Keratinocyte (primary cell): Measurements from ENCODE around the gene KCNMA1. TPM values are rescaled to one million over a fixed set of nuclear protein-coding genes. Genes with fewer than 3 reads are reported as not detected.

Experiments
- DNase-seq: peaks from one replicate; pipeline ENCODE4 v3.0.0-alpha.2; 2011; ENCODE audit warnings: low read depth, missing footprints, low spot score
- FAIRE-seq: peaks from 2 replicates; lab custom pipeline; 2011; peaks lifted over from hg19 to GRCh38; lab: Jason Lieb, UNC
- H2AFZ ChIP-seq: 2 replicates; pipeline ENCODE4 v1.6.0; 2012; ENCODE audit warnings: low read length, control low read depth, inconsistent platforms; ENCODE audit not compliant: control insufficient read depth
- H3K27ac ChIP-seq: 2 replicates; pipeline ENCODE4 v1.5.1; 2011; ENCODE audit warnings: low read length; ENCODE audit not compliant: control insufficient read depth, insufficient read depth
- H3K27me3 ChIP-seq: 3 replicates; pipeline ENCODE4 v1.6.0; 2011; ENCODE audit warnings: low read length; ENCODE audit not compliant: control insufficient read depth, insufficient read depth; ENCODE audit errors: extremely low read depth
- H3K36me3 ChIP-seq, 2 experiments: 2 replicates in 1 of 2; 3 replicates in 1 of 2; pipeline ENCODE4 v1.5.1; 2011; ENCODE audit warnings: low read length in 2 of 2, mild to moderate bottlenecking in 1 of 2; ENCODE audit not compliant: control insufficient read depth in 2 of 2, insufficient read depth in 2 of 2; ENCODE audit errors: extremely low read depth in 1 of 2
- H3K4me1 ChIP-seq: 3 replicates; pipeline ENCODE4 v1.5.1; 2011; ENCODE audit warnings: low read length; ENCODE audit not compliant: control insufficient read depth, insufficient read depth; ENCODE audit errors: extremely low read depth
- H3K4me2 ChIP-seq: 3 replicates; pipeline ENCODE4 v1.6.0; 2011; ENCODE audit warnings: low read depth, low read length; ENCODE audit not compliant: control insufficient read depth, insufficient read depth; ENCODE audit errors: extremely low read depth
- H3K4me3 ChIP-seq, 3 experiments: fragments of 200-600 bp in 1 of 3; sonication (generic) in 1 of 3; 2 replicates in 2 of 3; 3 replicates in 1 of 3; pipeline ENCODE4 v1.5.1; 2011 to 2016; ENCODE audit warnings: low read length in 3 of 3, mild to moderate bottlenecking in 3 of 3, control low read depth in 2 of 3, inconsistent platforms in 1 of 3, low read depth in 1 of 3, mixed read lengths in 1 of 3, mixed run types in 1 of 3, moderate library complexity in 1 of 3; ENCODE audit not compliant: control insufficient read depth in 2 of 3, insufficient read depth in 2 of 3; ENCODE audit errors: extremely low read depth in 1 of 3
- H3K79me2 ChIP-seq: 2 replicates; pipeline ENCODE4 v1.6.0; 2012; ENCODE audit warnings: low read length; ENCODE audit not compliant: control insufficient read depth, insufficient read depth
- H3K9ac ChIP-seq: 3 replicates; pipeline ENCODE4 v1.6.0; 2011; ENCODE audit warnings: low read length; ENCODE audit not compliant: control insufficient read depth, insufficient read depth; ENCODE audit errors: extremely low read depth
- H3K9me1 ChIP-seq: 3 replicates; pipeline ENCODE4 v1.6.0; 2011; ENCODE audit warnings: low read length; ENCODE audit not compliant: control insufficient read depth, insufficient read depth; ENCODE audit errors: extremely low read depth
- H3K9me3 ChIP-seq: 2 replicates; pipeline ENCODE4 v1.5.1; 2012; ENCODE audit warnings: low read depth, low read length; ENCODE audit not compliant: control insufficient read depth
- H4K20me1 ChIP-seq: 3 replicates; pipeline ENCODE4 v1.6.0; 2011; ENCODE audit warnings: low read length; ENCODE audit not compliant: control insufficient read depth, insufficient read depth; ENCODE audit errors: extremely low read depth
- CTCF ChIP-seq, 3 experiments: IDR thresholded peaks in 1 of 3; conservative IDR thresholded peaks in 1 of 3; optimal IDR thresholded peaks in 1 of 3; 2 replicates in 2 of 3; 3 replicates in 1 of 3; pipeline versions ENCODE3 to v1.5.1; 2011; ENCODE audit warnings: low read length in 3 of 3, mild to moderate bottlenecking in 3 of 3, moderate library complexity in 2 of 3, control low read depth in 1 of 3, inconsistent platforms in 1 of 3; ENCODE audit not compliant: insufficient read depth in 2 of 3; ENCODE audit errors: extremely low read depth in 1 of 3
- EZH2 ChIP-seq: IDR thresholded peaks from one replicate; pipeline ENCODE4 v1.6.1; 2012; ENCODE audit warnings: inconsistent platforms, mild to moderate bottlenecking, low read length, moderate library complexity
- dilution Hi-C: fragments of 300-500 bp; cut with MboI; formaldehyde crosslinking; loops from one replicate; pipeline ENCODE4 v1.7.0; 2020; ENCODE audit warnings: low sequenced_read_pairs; ENCODE audit not compliant: extremely low pct_ligation_motif_present
- polyA plus RNA-seq, 5 experiments: library from polyadenylated mRNA; depleted of rRNA in 3 of 5; stranded (reverse) in 3 of 5; stranded (forward) in 1 of 5; unstranded in 1 of 5; fragments of >200 nt; gene quantifications; 1 replicate in 1 of 5; 2 replicates in 3 of 5; 3 replicates in 1 of 5; pipeline versions ENCODE4 v1.2.1 to v1.2.3, GENCODE V29; 2011 to 2012; ENCODE audit warnings: missing spikeins in 2 of 5, low read depth in 1 of 5, low replicate concordance in 1 of 5

KCNMA1 gene
- polyA plus RNA-seq, 1 donor (not counting 4 experiments of a cell fraction or from before 2014, with no cell fraction given), result 6.3 TPM

DNA sequence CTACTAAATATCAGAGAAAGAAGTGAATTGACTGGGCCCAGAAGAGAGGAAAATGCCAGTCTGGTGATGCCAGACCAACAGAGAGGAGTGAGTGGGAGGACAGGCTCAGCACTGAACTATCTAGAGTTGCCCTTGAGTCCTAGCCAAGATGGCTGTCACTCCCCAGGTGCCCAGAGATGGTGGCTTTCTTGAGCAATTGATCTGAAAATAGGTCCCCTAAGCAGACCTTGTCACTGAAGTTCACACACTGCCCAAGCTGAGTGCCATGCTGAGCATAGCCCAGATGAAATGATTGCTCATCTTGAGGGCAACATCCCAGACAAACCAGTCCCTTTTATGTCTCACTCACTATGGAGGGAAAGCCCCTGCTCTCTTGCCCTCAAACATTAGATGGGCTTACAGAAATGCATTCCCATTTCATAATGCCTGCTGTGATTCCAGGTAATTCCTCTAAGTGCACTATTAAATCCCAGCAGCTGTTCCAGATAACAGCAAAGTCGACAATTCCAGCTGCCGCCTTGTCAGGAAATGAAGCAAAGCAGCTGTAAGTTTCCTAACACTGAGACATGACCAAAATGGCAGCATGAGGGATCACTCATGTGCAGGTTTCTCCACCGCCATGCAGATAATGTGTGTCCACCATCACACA, 329.4 kb downstream of the KCNMA1 start:
- Histone ChIP-seq H3K79me2 (no peaks in the 10 kb centered on the region), H2AFZ (no peak overlapping the region), H3K4me2 (no peak overlapping the region), H3K27me3 (peaks cover 3% of the 10 kb centered on the region), H3K4me1 (no peaks in the 10 kb centered on the region), H3K9ac (no peak overlapping the region), H3K36me3 (no peaks in the 10 kb centered on the region), H4K20me1 (no peaks in the 10 kb centered on the region), H3K4me3 (no peak overlapping the region), H3K9me1 (no peaks in the 10 kb centered on the region), H3K27ac (no peak overlapping the region), H3K9me3 (no peaks in the 10 kb centered on the region)
- TF ChIP-seq CTCF (optimal IDR thresholded peaks at IDR 0.05 in 1 of 3, IDR thresholded peaks at IDR 0.05 in 1 of 3, conservative IDR thresholded peaks at IDR 0.05 in 1 of 3; ENCODE audit: extremely low read depth in 1 of 3, insufficient read depth in 2 of 3, low read length in 3 of 3), result no peak
- TF ChIP-seq EZH2, result no peak
- dilution Hi-C loops, result no loop called here
- no peak for DNase-seq
- FAIRE-seq, result no peak

GRCh38 chr10:77306666-77307065, 330.9 kb downstream of the KCNMA1 start:
- H3K9me3 ChIP-seq, result no peaks in the 10 kb centered on the region
- H3K79me2 ChIP-seq, result no peaks in the 10 kb centered on the region
- FAIRE-seq (no peak), DNase-seq (no peak)
- no peaks in the 10 kb centered on the region for H3K9me1 ChIP-seq
- no peak overlapping the region for H3K4me3 ChIP-seq
- no peak overlapping the region for H3K27ac ChIP-seq
- H3K4me2 ChIP-seq, result no peak overlapping the region
- TF ChIP-seq EZH2 (no peak), CTCF (optimal IDR thresholded peaks at IDR 0.05 in 1 of 3, IDR thresholded peaks at IDR 0.05 in 1 of 3, conservative IDR thresholded peaks at IDR 0.05 in 1 of 3; ENCODE audit: extremely low read depth in 1 of 3, insufficient read depth in 2 of 3, low read length in 3 of 3) (no peak)
- no peaks in the 10 kb centered on the region for H4K20me1 ChIP-seq
- no peaks in the 10 kb centered on the region for H3K36me3 ChIP-seq
- dilution Hi-C loops, result no loop called here
- peaks cover 3% of the 10 kb centered on the region for H3K27me3 ChIP-seq
- no peak overlapping the region for H2AFZ ChIP-seq
- H3K4me1 ChIP-seq, result no peaks in the 10 kb centered on the region
- H3K9ac ChIP-seq, result no peak overlapping the region
